HG03432 (cell line): Measurements from ENCODE around the gene C10orf62.
A peak's percentile ranks its signal among the peaks of the same experiment; 100 is the strongest.
"Not testable (repeated sequence)": the region's sequence is repeated elsewhere in the genome, so short reads cannot be mapped to it uniquely, and the experiment has no call there.

Experiments
- ATAC-seq: cut with Tn5 transposase; IDR thresholded peaks from one replicate; pipeline ENCODE4 v1.9.1; 2021; ENCODE audit warnings: mild to moderate bottlenecking, moderate library complexity; ENCODE audit not compliant: unreplicated experiment

Gene C10orf62

DNA sequence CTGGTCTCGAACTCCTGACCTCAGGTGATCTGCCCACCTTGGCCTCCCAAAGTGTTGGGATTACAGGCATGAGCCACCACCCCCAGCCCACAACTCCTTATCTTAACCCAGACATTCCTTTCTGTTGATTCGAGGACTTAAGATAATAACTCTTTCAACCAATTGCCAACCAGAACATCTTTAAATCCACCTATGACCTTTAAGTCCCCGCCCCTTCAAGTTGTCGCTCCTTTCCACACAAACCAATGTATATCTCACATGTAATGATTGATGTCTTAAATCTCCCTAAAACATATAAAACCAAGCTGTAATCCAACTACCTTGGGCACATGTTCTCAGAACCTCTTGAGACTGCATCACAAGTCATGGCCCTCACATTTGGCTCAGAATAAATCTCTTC, 24.7 kb upstream of the C10orf62 start:
- no peak for ATAC-seq

DNA sequence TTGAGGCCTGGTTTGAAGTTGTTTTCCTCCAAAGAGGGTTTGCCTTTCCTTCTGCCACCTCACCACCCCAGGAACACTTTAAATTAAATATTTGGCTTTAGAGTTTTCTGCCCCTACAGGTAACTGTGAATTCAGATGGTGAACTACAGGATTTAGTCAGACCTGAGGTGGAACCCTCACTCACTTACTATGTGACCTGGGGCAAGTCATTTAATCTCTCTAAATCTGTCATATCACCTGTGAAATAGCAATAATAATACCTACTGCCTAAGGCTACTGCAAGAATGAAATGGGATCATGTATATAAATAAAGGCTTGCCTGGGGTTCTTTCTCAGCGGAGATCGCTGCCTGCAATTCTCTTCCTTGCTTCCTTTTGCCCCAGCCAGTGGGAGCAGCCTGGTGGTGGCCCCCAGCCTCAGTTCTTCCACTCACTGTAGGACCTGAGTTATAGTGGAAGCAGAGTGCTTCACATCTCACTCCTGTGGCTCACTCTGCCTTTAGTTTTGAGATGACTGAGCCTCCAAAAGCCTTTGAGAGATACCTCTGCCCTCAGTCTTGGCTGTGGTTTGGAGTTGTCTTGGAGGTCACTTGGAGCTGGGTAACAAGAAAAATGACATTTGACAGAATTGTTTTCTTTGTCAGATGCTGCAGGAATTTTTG, 23.1 kb upstream of the C10orf62 start:
- ATAC-seq, result no peak

- no peak for ATAC-seq
Observed at GRCh38 chr10:97567891-97568290, 21.6 kb upstream of the C10orf62 start.

DNA sequence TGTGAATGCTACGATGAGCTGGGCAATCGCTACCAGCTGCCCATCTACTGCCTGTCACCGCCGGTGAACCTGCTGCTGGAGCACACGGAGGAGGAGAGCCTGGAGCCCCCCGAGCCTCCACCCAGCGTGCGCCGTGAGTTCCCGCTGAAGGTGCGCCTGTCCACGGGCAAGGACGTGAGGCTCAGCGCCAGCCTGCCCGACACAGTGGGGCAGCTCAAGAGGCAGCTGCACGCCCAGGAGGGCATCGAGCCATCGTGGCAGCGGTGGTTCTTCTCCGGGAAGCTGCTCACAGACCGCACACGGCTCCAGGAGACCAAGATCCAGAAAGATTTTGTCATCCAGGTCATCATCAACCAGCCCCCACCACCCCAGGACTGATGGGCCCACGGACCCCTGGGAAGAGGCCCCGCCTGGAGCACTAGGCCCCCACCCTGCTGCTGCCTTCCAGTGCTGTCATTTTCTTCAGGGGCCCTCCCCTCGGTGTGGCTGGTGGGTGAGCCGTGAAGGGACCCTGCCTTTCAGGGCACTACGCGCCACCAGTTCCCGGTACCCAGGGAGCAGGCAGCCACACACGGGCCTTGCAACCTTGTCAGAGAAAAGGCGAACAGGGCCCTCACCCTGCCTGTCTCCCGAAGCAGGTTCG, 19.3 kb upstream of the C10orf62 start:
- ATAC-seq, result no peak

DNA sequence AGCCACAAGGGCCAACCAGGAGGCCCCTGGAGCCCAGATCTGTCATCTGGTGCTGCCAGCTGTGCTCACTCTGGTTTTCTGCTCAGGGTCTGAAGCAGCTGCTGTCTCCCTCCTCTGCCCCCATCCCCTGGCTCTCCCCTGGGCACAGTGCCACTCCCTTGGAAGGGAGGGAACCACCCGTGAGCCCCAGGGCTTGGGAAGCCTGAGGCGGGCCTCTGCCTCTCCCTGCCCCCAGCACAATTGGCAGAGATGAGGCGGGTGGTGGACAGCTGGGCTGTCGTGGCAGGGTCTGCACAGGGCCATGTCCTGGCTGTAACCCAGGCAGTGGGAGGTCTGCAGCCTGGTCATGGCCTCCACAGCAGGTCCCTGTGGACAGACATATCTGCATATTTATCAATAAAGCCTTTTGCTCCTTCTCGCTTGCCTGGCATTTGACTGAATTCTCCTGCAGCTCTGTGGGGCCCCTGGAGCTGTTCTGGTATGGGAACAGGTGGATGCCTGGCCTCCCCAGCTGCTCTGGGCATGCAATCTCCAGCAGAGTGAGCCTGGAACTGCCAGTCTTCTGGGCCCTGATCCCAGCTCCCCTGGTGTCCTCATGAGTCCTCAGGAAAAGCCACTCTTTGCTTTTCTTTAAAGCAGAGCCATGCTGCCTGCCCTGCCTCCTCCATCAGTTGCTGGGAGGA, 18.6 kb upstream of the C10orf62 start:
- ATAC-seq, result no peak

- no peak for ATAC-seq
Observed at GRCh38 chr10:97571622-97572021, 17.9 kb upstream of the C10orf62 start.

DNA sequence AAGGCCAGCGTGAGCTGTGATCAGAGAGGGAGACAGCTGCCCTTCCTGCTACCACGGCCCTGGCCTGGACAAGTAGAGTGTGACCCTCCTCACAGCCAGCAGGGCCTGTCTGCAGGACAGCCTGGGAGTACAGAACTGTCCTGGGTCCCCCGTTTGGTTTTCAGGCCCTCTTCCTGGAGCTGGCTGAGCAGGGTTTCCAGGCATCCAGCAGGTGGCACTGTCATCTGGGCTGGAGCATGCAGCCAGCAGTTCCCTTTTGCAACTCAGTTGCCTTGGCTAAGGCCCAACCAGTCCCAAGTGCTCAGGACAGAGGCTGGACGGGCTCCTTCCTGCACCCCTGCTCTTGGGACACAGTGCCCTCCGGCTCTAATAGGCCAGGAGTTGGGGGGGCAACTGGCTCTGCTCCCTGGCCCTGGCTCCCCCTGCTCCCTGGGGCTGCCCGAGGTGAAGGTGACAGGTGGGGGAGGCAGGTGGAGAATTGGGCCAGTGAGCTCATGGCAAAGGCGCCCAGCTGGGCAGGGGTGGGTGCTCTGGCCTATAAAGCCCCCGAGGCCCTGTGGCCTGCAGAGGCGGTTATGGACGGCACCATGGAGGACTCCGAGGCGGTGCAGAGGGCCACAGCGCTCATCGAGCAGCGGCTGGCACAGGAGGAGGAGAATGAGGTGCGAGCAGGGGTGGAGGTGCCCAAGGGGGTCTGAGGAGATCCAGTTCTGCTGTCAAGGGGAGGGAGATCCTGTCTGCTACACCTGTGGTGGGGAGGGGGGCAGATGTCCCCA, 17.1 kb upstream of the C10orf62 start, which contains the start of gene ANKRD2:
Gene ANKRD2, plus strand, starts transcription at position 566 of the 776 bp plus-strand sequence. Its CDS starts 10 bp downstream, at position 576.
- peak; percentile 64 for ATAC-seq

DNA sequence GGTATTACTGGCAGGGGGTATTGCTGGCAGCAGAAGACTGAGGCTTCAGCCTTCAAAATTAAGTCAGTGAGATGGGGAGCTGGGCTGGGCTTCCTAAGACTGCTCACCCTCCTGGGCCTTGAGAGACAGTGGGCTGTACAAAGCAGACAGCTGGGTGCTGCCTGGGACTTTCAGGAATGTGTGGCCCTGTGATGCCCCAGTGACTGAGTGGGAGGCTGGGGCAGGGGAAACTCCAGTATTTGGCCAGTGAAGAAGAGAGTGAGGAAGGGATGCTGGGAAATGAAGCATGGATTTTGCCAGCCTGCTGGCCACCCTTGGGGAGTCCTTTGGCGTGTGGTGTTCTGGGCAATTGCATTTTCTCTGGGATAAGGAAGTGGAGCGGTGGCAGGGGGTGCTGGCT, 16.5 kb upstream of the C10orf62 start:
- no peak for ATAC-seq

DNA sequence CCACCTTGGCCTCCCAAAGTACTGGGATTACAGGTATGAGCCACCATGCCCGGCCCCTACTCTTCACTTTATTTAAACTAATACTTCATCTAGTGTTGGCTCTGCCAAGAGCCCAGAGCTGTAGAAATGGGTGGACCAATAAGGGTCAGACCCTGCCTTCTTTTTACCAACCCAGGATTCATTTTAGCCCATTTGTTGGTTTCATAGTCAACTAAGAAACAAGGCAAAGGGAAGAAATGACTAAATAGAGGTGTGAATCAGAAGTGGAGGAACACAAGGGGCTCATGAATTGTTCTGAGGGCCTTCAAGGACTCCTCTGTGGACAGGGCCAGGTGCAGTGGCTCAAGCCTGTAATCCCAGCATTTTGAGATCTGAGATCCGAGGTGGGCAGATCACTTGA, 15.8 kb upstream of the C10orf62 start:
- no peak for ATAC-seq

DNA sequence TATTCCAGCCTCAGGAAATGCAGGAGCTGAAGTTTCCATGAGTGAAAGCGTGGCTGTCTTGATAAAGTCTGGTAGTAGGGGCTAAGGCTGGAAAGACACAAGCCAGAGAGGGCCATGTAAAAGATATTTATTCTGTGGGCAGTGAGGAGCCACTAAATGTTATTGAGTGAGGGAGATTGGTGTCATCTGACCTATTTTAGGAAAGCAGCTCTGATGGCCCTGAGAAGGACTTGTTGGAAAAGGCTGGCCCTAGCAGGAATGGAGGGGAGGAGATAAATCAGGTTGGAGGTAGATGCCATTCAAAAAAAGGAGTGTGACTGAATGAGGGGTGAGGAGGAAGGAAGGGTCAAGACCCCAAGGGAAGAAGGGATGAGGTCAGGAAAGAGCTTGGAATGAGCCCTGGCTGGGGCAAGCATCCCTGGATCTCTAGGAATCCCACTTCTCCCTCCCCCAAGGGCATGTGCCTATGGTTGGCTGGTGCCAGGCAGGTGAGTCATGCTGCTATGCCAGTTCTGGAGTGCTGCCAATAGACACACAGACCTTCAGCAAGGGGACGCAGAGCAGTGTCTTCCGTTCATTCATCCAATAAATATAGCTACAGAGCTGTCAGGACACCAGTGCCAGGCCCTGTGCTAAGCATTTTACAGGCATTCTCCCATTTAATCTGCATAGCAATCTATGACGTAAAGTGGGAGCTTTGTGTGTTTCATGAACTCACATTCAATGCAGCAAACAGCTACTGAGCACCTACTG, 15.0 kb upstream of the C10orf62 start:
- no peak for ATAC-seq

DNA sequence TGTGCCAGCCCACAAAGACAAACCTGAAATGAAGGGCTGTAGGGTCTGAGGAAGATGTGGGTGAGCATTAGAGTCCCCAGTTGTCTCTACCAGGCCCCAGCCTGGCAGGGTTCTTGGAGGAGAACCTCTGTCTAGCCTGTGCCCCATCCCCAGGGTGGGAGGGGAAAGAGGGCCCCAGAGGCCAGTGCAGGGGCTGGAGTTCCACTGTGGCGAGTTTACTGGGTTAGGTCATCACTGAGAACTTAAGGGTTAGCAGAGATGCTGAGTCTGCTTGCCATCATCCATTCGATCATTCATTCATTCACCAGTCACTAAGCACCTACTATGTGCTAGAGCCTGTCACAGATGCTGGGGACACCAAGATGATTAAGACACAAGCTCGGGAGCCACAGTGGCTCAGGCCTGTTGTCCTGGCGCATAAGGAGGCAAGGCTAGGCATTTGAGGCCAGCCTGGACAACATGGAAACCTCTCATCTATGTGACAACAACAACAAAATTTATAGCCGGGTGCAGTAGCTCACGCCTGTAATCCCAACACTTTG, 14.3 kb upstream of the C10orf62 start:
- ATAC-seq, result no peak

DNA sequence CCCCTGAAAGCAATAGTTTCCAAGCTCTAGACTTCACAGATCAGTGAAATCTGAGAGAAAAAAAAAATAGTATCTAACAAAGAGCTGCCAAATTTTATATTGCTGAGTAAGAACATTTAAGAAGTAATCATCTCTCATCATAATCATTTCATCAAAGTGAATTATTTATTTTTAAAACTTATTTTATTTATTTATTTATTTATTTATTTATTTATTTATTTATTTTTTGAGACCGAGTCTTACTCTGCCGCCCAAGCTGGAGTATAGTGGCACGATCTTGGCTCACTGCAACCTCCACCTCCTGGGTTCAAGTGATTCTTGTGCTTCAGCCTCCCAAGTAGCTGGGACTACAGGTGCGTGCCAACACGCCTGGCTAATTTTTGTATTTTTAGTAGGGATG, 13.0 kb upstream of the C10orf62 start:
- ATAC-seq, result not testable (repeated sequence)

DNA sequence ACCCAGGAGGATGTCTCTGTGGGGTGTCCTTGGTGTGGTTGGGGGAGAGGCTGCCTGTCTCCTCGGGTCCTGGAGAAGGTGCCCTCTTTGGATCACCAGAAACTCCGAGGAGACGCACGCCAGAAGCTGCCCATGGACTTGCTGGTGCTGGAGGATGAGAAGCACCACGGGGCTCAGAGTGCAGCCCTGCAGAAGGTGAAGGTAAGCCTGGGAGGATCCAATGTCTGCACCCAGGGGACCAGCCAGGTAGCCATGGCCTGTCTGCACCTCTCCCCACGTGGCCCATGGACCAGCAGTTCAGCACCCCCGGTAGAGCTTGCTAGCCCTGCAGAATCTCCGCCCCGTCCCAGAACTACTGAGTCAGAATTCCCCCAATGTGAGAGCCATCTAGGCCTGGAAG, 11.8 kb upstream of the C10orf62 start:
- ATAC-seq, result no peak

DNA sequence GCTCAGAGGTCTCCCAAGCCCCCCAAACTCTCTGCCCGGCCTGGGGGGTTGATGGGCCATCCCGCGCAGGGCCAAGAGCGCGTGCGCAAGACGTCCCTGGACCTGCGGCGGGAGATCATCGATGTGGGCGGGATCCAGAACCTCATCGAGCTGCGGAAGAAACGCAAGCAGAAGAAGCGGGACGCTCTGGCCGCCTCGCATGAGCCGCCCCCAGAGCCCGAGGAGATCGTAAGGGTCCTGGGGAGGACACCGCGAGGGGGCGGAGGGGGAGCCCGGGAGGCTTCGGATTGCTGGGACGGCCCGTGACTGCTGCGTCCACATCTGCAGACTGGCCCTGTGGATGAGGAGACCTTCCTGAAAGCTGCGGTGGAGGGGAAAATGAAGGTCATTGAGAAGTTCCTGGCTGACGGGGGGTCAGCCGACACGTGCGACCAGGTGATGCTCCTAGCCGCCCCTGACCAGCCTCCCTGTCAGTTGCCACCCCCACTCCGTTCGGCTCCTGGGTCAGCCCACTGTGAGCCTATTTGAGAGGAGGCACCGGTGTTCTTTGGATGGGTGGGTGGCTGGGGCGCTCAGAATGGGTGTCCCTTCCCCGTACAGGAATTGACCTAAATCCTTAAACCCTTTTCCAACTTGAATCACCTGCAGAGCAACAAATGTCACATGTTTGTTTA, 11.2 kb upstream of the C10orf62 start:
- no peak for ATAC-seq

DNA sequence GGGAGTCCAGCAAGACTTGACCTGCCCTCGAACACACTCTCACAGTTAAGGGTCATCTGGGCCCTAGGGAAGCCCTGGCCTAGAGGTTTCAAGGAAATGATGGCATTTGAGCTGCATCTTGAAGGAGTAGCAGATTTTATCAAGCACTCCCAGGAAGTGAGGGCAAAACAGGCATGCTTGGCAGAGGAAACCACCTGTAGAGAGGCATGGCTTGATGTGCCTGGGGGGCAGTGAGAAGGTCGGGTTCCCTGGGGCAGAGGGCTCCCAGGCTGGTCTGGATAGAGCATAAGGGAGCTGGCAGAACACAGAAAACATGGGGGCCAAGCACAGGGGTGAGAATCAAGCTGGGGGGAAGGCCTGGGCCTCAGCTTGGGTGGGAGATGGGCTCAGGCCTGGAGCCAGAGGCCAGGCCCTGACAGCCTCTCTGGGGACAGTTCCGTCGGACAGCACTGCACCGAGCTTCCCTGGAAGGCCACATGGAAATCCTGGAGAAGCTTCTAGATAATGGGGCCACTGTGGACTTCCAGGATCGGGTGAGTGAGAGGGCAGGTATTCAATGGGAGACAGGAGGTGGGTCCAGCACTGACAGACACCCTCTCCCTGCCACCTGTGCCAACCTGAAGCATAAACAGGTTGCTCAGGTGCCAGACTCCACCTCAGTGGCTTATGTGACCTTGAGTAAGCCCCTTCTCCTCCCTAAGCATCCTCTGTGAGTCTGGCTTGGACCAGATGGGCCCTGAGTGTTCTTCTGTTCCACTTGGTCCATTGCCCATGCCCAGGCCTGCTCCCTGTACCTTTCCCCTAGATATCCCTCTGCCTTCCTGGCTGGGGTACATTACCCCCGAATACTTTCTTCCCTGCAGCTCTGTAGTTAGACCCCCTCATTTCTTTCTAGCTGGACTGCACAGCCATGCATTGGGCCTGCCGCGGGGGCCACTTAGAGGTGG, 8.8 kb upstream of the C10orf62 start:
- ATAC-seq, result no peak

GRCh38 chr10:97582169-97582568, 7.4 kb upstream of the C10orf62 start:
- ATAC-seq, result no peak

DNA sequence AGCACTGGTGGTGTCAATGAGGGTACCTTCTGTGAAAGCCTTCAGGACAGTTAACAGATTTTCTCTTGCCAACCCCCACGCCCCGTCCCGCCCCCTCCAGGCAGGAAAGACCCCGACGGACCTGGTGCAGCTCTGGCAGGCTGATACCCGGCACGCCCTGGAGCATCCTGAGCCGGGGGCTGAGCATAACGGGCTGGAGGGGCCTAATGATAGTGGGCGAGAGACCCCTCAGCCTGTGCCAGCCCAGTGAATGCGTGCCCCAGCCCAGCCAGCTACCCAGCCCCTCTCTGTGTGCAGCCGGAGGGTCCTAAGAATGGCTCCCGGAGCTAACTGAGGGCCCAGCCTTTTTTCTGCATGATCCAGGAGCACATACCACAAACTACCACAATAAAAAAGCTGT, 6.0 kb upstream of the C10orf62 start:
- ATAC-seq, result no peak

DNA sequence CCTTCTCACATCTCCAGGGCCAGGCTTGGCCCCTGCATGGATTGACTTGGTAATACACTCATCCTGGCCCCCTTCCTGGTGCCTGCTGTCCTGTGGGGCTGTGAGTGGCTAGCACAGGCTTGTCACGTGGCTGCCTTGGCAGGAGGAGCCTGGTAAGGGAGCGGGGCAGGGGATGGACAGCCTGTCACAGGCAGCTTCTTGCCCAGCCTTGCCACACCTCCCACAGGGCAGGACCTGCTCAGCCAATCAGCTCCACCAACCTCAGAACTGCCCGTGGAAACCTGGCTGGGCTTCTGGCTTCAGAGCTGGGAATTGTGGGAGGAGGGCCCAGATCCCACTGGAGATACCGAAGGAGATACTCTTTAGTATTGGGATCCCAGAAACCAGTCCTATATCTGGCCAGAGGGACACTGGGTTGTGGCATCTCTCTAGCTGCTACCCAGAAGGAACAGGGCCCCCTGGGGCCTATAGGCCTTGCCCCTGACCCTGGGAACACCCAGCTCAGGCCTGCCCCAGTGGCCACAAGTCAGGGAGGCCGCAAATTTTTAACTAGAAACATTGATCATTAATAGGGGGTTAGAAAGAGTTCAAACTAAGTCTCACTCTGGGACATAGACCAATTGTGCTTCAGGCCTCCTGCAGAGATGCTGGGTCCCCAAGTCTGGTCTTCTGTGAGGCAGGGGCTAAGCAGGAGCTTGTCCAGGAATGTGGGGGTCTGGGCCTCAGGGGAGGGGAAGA, 5.3 kb upstream of the C10orf62 start, which contains the start of gene HOGA1:
Gene HOGA1, plus strand, starts transcription at position 330 of the 738 bp plus-strand sequence. Its CDS starts 315 bp downstream, at position 645.
- peak; percentile 80 for ATAC-seq
